K562 (cell line): ENCODE results near the gene NLGN3. TPM values are rescaled to one million over a fixed set of nuclear protein-coding genes. Genes with fewer than 3 reads are reported as not detected.

Experiments
- NR2C2 ChIP-seq, 2 experiments: fragments of 200-800 bp in 1 of 2; sonication (Bioruptor generic) in 1 of 2; sonication (generic) in 1 of 2; formaldehyde crosslinking in 1 of 2; IDR thresholded peaks; 2 replicates each; pipeline versions ENCODE4 v1.6.1 to v1.8.0; 2016 to 2022; ENCODE audit warnings: mild to moderate bottlenecking in 1 of 2, missing compliant biosample characterization in 1 of 2, missing genetic modification characterization in 1 of 2, missing genetic modification reagents in 1 of 2
- ZBTB7A ChIP-seq: IDR thresholded peaks from 2 replicates; pipeline ENCODE4 v1.6.1; 2011; ENCODE audit warnings: low read depth, mild to moderate bottlenecking, low read length, moderate library complexity, borderline replicate concordance; ENCODE audit not compliant: control insufficient read depth
- polyA plus RNA-seq, 8 experiments: library from polyadenylated mRNA; depleted of rRNA in 4 of 8; stranded (reverse) in 5 of 8; unstranded in 3 of 8; fragments of >200 nt; fragmentation: Nextera tagmentation in 2 of 8; fragmentation: Illumina TruSeq in 1 of 8; extraction: Ambion mirVana in 2 of 8; extraction: Trizol in 1 of 8; gene quantifications; 2 replicates each; pipeline versions ENCODE4 v1.2.1 to v1.2.3, GENCODE V29; 2011 to 2014; ENCODE audit warnings: inconsistent platforms in 1 of 8, missing spikeins in 1 of 8
- total RNA-seq, 7 experiments: library from RNA; depleted of rRNA in 6 of 7; stranded (reverse); fragments of >200 nt in 6 of 7; fragmentation: Illumina TruSeq in 2 of 7; extraction: Trizol in 2 of 7; gene quantifications; 2 replicates each; pipeline versions ENCODE4 v1.2.1 to v1.2.3, GENCODE V29; 2011 to 2021; ENCODE audit warnings: low replicate concordance in 1 of 7
- TF ChIP-seq, protein P1 (sequence below): fragments of 250-450 bp; sonication (Bioruptor Pico); IDR thresholded peaks from 2 replicates; pipeline ENCODE4 v1.4.0; 2020

Gene NLGN3
- total and polyA plus RNA-seq, 9 of the 15 experiments (the other 6 are each of a cell fraction or from before 2014, with no cell fraction given): 0.03 to 0.86 (median 0.25) TPM

DNA sequence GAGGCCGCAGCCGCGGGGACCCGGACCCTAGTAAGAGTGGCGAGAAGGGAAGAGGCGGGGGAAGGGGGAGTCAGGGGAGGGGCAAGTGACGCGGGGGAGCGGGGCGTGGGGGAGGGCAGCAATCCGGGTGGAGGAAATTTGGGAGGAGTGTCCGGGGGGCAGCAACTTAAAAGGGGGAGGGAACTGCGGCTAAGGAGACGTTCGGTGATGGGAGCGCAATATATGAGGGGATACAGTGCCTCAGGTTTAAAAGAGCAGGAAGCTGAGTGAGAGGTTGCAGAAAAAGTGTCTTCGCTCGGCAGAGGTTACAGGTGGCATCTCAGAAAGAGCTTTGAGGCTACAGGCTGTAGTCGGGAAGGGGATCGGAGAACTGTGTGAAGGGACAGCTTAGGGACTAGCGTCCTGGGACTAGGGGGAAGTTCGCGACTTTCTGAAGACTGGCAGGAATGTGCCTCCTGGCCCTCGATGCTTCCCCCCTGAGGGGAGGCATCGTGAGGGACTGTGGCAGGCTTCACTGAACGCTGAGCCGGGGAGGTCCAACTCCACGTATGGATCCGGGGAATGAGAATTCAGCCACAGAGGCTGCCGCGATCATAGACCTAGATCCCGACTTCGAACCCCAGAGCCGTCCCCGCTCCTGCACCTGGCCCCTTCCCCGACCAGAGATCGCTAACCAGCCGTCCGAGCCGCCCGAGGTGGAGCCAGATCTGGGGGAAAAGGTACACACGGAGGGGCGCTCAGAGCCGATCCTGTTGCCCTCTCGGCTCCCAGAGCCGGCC lies 48.5 kb upstream of the NLGN3 start (continued):
- TF ChIP-seq, protein P1, sequence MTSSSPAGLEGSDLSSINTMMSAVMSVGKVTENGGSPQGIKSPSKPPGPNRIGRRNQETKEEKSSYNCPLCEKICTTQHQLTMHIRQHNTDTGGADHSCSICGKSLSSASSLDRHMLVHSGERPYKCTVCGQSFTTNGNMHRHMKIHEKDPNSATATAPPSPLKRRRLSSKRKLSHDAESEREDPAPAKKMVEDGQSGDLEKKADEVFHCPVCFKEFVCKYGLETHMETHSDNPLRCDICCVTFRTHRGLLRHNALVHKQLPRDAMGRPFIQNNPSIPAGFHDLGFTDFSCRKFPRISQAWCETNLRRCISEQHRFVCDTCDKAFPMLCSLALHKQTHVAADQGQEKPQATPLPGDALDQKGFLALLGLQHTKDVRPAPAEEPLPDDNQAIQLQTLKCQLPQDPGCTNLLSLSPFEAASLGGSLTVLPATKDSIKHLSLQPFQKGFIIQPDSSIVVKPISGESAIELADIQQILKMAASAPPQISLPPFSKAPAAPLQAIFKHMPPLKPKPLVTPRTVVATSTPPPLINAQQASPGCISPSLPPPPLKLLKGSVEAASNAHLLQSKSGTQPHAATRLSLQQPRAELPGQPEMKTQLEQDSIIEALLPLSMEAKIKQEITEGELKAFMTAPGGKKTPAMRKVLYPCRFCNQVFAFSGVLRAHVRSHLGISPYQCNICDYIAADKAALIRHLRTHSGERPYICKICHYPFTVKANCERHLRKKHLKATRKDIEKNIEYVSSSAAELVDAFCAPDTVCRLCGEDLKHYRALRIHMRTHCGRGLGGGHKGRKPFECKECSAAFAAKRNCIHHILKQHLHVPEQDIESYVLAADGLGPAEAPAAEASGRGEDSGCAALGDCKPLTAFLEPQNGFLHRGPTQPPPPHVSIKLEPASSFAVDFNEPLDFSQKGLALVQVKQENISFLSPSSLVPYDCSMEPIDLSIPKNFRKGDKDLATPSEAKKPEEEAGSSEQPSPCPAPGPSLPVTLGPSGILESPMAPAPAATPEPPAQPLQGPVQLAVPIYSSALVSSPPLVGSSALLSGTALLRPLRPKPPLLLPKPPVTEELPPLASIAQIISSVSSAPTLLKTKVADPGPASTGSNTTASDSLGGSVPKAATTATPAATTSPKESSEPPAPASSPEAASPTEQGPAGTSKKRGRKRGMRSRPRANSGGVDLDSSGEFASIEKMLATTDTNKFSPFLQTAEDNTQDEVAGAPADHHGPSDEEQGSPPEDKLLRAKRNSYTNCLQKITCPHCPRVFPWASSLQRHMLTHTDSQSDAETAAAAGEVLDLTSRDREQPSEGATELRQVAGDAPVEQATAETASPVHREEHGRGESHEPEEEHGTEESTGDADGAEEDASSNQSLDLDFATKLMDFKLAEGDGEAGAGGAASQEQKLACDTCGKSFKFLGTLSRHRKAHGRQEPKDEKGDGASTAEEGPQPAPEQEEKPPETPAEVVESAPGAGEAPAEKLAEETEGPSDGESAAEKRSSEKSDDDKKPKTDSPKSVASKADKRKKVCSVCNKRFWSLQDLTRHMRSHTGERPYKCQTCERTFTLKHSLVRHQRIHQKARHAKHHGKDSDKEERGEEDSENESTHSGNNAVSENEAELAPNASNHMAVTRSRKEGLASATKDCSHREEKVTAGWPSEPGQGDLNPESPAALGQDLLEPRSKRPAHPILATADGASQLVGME (CRISPR knock-in tag): no peak
- 0 out of 2 replicates have a peak, but pooled peaks have one; percentile 41 for TF ChIP-seq ZBTB7A
- no peak for TF ChIP-seq NR2C2 (CRISPR knock-in tag; IDR thresholded peaks at IDR 0.05)
- 0 out of 2 replicates have a peak, but pooled peaks have one; percentile 18 for TF ChIP-seq NR2C2 (tag; IDR thresholded peaks at IDR 0.05)
